HEK293 (cell line): ENCODE measurements around the gene MYOM3.
A peak's percentile ranks its signal among the peaks of the same experiment; 100 is the strongest.

Experiments
- CTCF ChIA-PET: fragments of 350-600 bp; formaldehyde crosslinking; extraction: SDS; loops from one replicate; lab custom pipeline; 2021; ENCODE audit warnings: antibody characterized with exemption; lab: Yijun Ruan, JAX
- POLR2A ChIA-PET: fragments of 300-600 bp; formaldehyde crosslinking; extraction: SDS; loops from one replicate; lab custom pipeline; 2020; ENCODE audit warnings: antibody characterized with exemption, inconsistent platforms; lab: Yijun Ruan, JAX
- H3K27ac ChIP-seq: fragments of 200-500 bp; sonication (Bioruptor generic); 2 replicates; pipeline ENCODE4 v1.5.1; 2014; ENCODE audit warnings: low read depth, low read length, control low read depth, inconsistent platforms; ENCODE audit errors: extremely low read depth
- H3K36me3 ChIP-seq, 2 experiments: fragments of 200-500 bp in 1 of 2; sonication (Bioruptor generic) in 1 of 2; 1 replicate in 1 of 2; 2 replicates in 1 of 2; pipeline ENCODE4 v1.5.1; 2014 to 2017; ENCODE audit warnings: inconsistent platforms in 2 of 2, low read length in 2 of 2; ENCODE audit not compliant: control insufficient read depth in 2 of 2, insufficient read depth in 1 of 2
- H3K4me1 ChIP-seq: fragments of 200-500 bp; sonication (Bioruptor generic); 2 replicates; pipeline ENCODE4 v1.5.1; 2014; ENCODE audit warnings: mild to moderate bottlenecking, low read length, inconsistent platforms; ENCODE audit not compliant: control insufficient read depth, insufficient read depth
- H3K4me3 ChIP-seq: 2 replicates; pipeline ENCODE4 v1.5.1; 2011; ENCODE audit warnings: low read depth, mild to moderate bottlenecking, control low read depth, low read length, moderate library complexity
- H3K9me3 ChIP-seq: fragments of 200-500 bp; sonication (Bioruptor generic); 2 replicates; pipeline ENCODE4 v1.5.1; 2014; ENCODE audit warnings: low read depth, low read length, inconsistent platforms; ENCODE audit not compliant: control insufficient read depth, insufficient read depth
- GLI2 ChIP-seq: fragments of 450-650 bp; formaldehyde crosslinking; IDR thresholded peaks from 2 replicates; pipeline ENCODE4; 2017; ENCODE audit warnings: missing biosample characterization, missing genetic modification characterization, low read depth, borderline replicate concordance
- GLI4 ChIP-seq: fragments of 450-650 bp; formaldehyde crosslinking; IDR thresholded peaks from 2 replicates; pipeline ENCODE4 v1.5.1; 2016; ENCODE audit warnings: missing biosample characterization, missing genetic modification characterization
- SP7 ChIP-seq: fragments of 450-650 bp; formaldehyde crosslinking; IDR thresholded peaks from 2 replicates; pipeline ENCODE4 v1.5.1; 2016; ENCODE audit warnings: missing biosample characterization, missing genetic modification characterization
- TRIM28 ChIP-seq: IDR thresholded peaks from 2 replicates; pipeline ENCODE4 v1.6.1; 2011; ENCODE audit warnings: low read length, control low read depth, borderline replicate concordance
- ZBTB8A ChIP-seq: fragments of 450-650 bp; formaldehyde crosslinking; IDR thresholded peaks from 2 replicates; pipeline ENCODE4 v1.5.1; 2016; ENCODE audit warnings: missing biosample characterization, missing genetic modification characterization
- ZNF23 ChIP-seq: fragments of 450-650 bp; formaldehyde crosslinking; IDR thresholded peaks from 2 replicates; pipeline ENCODE4 v1.5.1; 2016; ENCODE audit warnings: missing biosample characterization, missing genetic modification characterization, borderline replicate concordance
- ZNF239 ChIP-seq: fragments of 450-650 bp; formaldehyde crosslinking; IDR thresholded peaks from 2 replicates; pipeline ENCODE4 v1.5.1; 2016; ENCODE audit warnings: missing biosample characterization, missing genetic modification characterization
- ZNF341 ChIP-seq: fragments of 450-650 bp; formaldehyde crosslinking; IDR thresholded peaks from 2 replicates; pipeline ENCODE4; 2016; ENCODE audit warnings: low read depth, missing biosample characterization, missing genetic modification characterization
- ZNF366 ChIP-seq: fragments of 450-650 bp; formaldehyde crosslinking; conservative IDR thresholded peaks from 2 replicates; pipeline ENCODE4 v1.5.1; 2016; ENCODE audit warnings: missing biosample characterization, missing genetic modification characterization
- ZNF510 ChIP-seq: fragments of 450-650 bp; formaldehyde crosslinking; IDR thresholded peaks from 2 replicates; pipeline ENCODE4 v1.5.1; 2018; ENCODE audit warnings: mild to moderate bottlenecking, missing genetic modification characterization, missing biosample characterization; ENCODE audit not compliant: insufficient replicate concordance
- ZNF558 ChIP-seq: fragments of 450-650 bp; formaldehyde crosslinking; IDR thresholded peaks from 2 replicates; pipeline ENCODE4 v1.5.1; 2016; ENCODE audit warnings: missing biosample characterization, missing genetic modification characterization
- ZNF571 ChIP-seq: fragments of 450-650 bp; formaldehyde crosslinking; IDR thresholded peaks from 2 replicates; pipeline ENCODE4 v1.5.0; 2017; ENCODE audit warnings: missing biosample characterization, missing genetic modification characterization
- ZNF623 ChIP-seq: fragments of 450-650 bp; formaldehyde crosslinking; IDR thresholded peaks from 2 replicates; pipeline ENCODE4 v1.5.1; 2016; ENCODE audit warnings: missing biosample characterization, missing genetic modification characterization
- ZNF654 ChIP-seq: fragments of 450-650 bp; formaldehyde crosslinking; IDR thresholded peaks from 2 replicates; pipeline ENCODE4 v1.5.1; 2016; ENCODE audit warnings: low read depth, missing biosample characterization, missing genetic modification characterization
- ZNF658 ChIP-seq: fragments of 450-650 bp; formaldehyde crosslinking; IDR thresholded peaks from 2 replicates; pipeline ENCODE4; 2016; ENCODE audit warnings: missing biosample characterization, missing genetic modification characterization
- ZNF768 ChIP-seq: fragments of 450-650 bp; formaldehyde crosslinking; IDR thresholded peaks from 2 replicates; pipeline ENCODE4 v1.5.1; 2018; ENCODE audit warnings: missing biosample characterization, mild to moderate bottlenecking, missing genetic modification characterization
- TF ChIP-seq, protein P1 (sequence below): fragments of 450-650 bp; formaldehyde crosslinking; conservative IDR thresholded peaks from 2 replicates; pipeline ENCODE4 v1.5.1; 2016; ENCODE audit warnings: low read depth, missing biosample characterization, missing genetic modification characterization
- TF ChIP-seq, protein P2 (sequence below): fragments of 450-650 bp; formaldehyde crosslinking; IDR thresholded peaks from 2 replicates; pipeline ENCODE4 v1.5.1; 2016; ENCODE audit warnings: missing biosample characterization, missing genetic modification characterization
- TF ChIP-seq, protein P3 (sequence below): fragments of 450-650 bp; formaldehyde crosslinking; IDR thresholded peaks from 2 replicates; pipeline ENCODE4 v1.5.0; 2017; ENCODE audit warnings: missing biosample characterization, missing genetic modification characterization, borderline replicate concordance
- TF ChIP-seq, protein P4 (sequence below): fragments of 450-650 bp; IDR thresholded peaks from 2 replicates; pipeline ENCODE4 v1.5.1; 2018; ENCODE audit warnings: missing biosample characterization, missing genetic modification characterization

The MYOM3 gene

DNA sequence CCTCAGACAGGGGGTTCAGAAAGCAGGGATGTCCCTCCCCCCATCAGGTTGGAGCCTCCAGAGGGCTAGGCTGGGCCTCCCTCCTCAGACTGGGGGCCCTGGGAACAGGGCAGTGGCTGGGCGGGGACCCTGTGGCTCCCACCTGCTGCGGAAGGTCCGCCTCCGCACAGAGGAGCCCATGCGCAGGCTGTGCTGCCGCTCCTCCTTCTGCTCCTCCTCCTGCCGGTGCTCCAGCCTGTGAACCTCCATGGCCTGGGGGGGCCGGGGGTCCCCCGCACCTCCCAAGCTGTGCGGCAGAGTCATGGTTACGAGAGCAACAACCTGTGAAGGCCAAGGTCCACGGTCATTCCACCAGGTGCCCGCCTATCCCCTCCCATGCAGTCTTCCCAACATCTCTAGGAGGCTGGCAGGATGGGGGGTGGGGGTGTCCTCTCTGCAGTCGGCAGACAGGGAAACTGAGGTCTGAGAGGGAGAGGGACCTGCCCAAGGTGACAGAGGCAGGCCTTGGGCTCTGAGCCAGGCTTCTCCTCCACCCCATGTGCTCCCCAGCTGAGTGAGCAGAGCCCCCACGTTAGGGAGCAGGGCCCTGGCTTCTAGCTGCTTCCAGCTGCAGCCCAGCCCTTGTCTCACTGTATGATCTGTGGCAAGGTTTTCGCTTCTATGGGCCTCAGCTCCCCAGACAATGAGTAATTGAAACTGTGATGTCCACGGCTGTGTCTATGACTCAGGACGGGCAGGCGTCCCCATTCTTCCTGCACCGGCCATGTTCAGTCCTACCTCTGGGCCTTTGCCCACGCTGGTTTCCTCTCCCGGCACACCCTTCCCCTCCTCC is 3.4 kb downstream of the MYOM3 start:
- peak; percentile 66 for TF ChIP-seq ZNF623
- TF ChIP-seq, protein P1, sequence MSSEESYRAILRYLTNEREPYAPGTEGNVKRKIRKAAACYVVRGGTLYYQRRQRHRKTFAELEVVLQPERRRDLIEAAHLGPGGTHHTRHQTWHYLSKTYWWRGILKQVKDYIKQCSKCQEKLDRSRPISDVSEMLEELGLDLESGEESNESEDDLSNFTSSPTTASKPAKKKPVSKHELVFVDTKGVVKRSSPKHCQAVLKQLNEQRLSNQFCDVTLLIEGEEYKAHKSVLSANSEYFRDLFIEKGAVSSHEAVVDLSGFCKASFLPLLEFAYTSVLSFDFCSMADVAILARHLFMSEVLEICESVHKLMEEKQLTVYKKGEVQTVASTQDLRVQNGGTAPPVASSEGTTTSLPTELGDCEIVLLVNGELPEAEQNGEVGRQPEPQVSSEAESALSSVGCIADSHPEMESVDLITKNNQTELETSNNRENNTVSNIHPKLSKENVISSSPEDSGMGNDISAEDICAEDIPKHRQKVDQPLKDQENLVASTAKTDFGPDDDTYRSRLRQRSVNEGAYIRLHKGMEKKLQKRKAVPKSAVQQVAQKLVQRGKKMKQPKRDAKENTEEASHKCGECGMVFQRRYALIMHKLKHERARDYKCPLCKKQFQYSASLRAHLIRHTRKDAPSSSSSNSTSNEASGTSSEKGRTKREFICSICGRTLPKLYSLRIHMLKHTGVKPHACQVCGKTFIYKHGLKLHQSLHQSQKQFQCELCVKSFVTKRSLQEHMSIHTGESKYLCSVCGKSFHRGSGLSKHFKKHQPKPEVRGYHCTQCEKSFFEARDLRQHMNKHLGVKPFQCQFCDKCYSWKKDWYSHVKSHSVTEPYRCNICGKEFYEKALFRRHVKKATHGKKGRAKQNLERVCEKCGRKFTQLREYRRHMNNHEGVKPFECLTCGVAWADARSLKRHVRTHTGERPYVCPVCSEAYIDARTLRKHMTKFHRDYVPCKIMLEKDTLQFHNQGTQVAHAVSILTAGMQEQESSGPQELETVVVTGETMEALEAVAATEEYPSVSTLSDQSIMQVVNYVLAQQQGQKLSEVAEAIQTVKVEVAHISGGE (tag by site-specific recombination) = no peak
- no peak for TF ChIP-seq ZNF768 (tag by site-specific recombination)
- TF ChIP-seq GLI2 (tag by site-specific recombination) = no peak
- no peak for TF ChIP-seq GLI4 (tag by site-specific recombination)
- no peak for TF ChIP-seq ZNF510 (tag by site-specific recombination)
- no peak for TF ChIP-seq ZBTB8A (tag by site-specific recombination)
- no peak for TF ChIP-seq SP7 (tag by site-specific recombination)
- TF ChIP-seq ZNF341 (tag by site-specific recombination) = 0 out of 2 replicates have a peak, but pooled peaks have one; percentile 30
- TF ChIP-seq, protein P2, sequence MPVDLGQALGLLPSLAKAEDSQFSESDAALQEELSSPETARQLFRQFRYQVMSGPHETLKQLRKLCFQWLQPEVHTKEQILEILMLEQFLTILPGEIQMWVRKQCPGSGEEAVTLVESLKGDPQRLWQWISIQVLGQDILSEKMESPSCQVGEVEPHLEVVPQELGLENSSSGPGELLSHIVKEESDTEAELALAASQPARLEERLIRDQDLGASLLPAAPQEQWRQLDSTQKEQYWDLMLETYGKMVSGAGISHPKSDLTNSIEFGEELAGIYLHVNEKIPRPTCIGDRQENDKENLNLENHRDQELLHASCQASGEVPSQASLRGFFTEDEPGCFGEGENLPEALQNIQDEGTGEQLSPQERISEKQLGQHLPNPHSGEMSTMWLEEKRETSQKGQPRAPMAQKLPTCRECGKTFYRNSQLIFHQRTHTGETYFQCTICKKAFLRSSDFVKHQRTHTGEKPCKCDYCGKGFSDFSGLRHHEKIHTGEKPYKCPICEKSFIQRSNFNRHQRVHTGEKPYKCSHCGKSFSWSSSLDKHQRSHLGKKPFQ (tag by site-specific recombination) = no peak
- TF ChIP-seq, protein P3, sequence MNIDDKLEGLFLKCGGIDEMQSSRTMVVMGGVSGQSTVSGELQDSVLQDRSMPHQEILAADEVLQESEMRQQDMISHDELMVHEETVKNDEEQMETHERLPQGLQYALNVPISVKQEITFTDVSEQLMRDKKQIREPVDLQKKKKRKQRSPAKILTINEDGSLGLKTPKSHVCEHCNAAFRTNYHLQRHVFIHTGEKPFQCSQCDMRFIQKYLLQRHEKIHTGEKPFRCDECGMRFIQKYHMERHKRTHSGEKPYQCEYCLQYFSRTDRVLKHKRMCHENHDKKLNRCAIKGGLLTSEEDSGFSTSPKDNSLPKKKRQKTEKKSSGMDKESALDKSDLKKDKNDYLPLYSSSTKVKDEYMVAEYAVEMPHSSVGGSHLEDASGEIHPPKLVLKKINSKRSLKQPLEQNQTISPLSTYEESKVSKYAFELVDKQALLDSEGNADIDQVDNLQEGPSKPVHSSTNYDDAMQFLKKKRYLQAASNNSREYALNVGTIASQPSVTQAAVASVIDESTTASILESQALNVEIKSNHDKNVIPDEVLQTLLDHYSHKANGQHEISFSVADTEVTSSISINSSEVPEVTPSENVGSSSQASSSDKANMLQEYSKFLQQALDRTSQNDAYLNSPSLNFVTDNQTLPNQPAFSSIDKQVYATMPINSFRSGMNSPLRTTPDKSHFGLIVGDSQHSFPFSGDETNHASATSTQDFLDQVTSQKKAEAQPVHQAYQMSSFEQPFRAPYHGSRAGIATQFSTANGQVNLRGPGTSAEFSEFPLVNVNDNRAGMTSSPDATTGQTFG (tag by site-specific recombination) = no peak
- no peak for TF ChIP-seq ZNF366
- ChIA-PET POLR2A (no interaction called here), CTCF (interaction anchor here (0.5 to 0.6 kb wide), 2 partner anchors 89 to 129 kb away, joined by 3 to 5 read pairs; no protein-coding TSS in a partner anchor)
- Histone ChIP-seq H3K27ac (no peak overlapping the region), H3K36me3 (no peaks in the 10 kb centered on the region), H3K4me1 (0 out of 2 replicates have a peak, but pooled peaks cover 2% of the 10 kb centered on the region), H3K9me3 (no peaks in the 10 kb centered on the region), H3K4me3 (no peak overlapping the region)

DNA sequence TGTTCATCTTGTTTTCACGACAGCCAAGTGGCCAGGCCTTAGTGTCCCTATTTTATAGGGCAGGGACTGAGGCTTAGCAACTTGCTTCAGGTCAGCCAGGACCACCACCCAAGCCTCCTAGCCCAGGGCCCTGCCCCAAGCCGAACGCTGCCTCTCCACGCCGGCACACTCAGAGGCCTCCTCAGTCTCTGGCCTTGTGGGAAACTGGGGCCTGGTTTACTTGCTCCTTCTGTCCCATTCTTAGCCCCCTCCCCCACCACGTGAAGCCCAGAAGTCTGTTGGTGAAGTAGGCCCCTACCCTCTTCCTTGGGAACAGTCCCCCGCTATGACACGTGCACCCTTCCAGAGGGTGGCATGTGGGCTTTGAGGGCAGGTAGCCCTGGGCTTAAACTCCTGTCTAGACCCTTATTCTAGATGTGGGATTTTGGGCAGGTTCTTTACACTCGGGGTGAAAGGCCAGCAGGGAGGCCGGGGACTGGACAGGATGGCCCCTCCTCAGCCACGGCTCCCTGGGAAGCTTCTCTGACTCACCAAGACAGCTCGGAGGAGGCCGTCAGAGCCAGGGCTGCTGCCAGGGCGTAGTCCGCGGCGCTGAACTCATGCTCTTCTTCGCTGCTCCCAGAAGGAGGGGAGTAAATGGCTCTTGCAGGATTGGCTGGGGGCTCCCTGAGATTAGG is 4.3 kb downstream of the MYOM3 start:
- CTCF ChIA-PET = no interaction called here
- H3K27ac ChIP-seq = no peak overlapping the region
- TF ChIP-seq ZNF571 (tag by site-specific recombination) = no peak
- TF ChIP-seq ZNF23 (tag by site-specific recombination) = no peak
- TF ChIP-seq ZNF239 (tag by site-specific recombination) = no peak
- no peak for TF ChIP-seq TRIM28
- TF ChIP-seq, protein P4, sequence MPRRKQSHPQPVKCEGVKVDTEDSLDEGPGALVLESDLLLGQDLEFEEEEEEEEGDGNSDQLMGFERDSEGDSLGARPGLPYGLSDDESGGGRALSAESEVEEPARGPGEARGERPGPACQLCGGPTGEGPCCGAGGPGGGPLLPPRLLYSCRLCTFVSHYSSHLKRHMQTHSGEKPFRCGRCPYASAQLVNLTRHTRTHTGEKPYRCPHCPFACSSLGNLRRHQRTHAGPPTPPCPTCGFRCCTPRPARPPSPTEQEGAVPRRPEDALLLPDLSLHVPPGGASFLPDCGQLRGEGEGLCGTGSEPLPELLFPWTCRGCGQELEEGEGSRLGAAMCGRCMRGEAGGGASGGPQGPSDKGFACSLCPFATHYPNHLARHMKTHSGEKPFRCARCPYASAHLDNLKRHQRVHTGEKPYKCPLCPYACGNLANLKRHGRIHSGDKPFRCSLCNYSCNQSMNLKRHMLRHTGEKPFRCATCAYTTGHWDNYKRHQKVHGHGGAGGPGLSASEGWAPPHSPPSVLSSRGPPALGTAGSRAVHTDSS (tag by site-specific recombination) = no peak
- no peak for TF ChIP-seq ZNF341 (tag by site-specific recombination)
- TF ChIP-seq ZNF658 (tag by site-specific recombination) = no peak
- no peak for TF ChIP-seq ZNF558 (tag by site-specific recombination)
- TF ChIP-seq GLI4 (tag by site-specific recombination) = no peak
- TF ChIP-seq ZNF654 (tag by site-specific recombination) = no peak
- TF ChIP-seq, all 188 proteins: peak for 0
- Histone ChIP-seq H3K4me1 (0 out of 2 replicates have a peak, but pooled peaks cover 2% of the 10 kb centered on the region), H3K4me3 (no peak overlapping the region), H3K36me3 (no peaks in the 10 kb centered on the region), H3K9me3 (no peaks in the 10 kb centered on the region)
- POLR2A ChIA-PET = no interaction called here
